Tibial nerve (tissue), 4 donors: ENCODE results near the gene SWAP70. TPM values are rescaled to one million over a fixed set of nuclear protein-coding genes. Genes with fewer than 3 reads are reported as not detected.
"Not testable (repeated sequence)": the region's sequence is repeated elsewhere in the genome, so short reads cannot be mapped to it uniquely, and the experiment has no call there.

Experiments
- DNase-seq, 2 donors: peaks; one replicate each; pipeline ENCODE4 v3.0.0-alpha.2; 2019; ENCODE audit warnings: low spot score in 2 of 2
- H3K27ac ChIP-seq, 4 donors: fragments of 200-600 bp; sonication (generic) in 3 of 4; one replicate each; pipeline ENCODE4 v1.5.1; 2017 to 2019; ENCODE audit warnings: mild to moderate bottlenecking in 1 of 4
- H3K27me3 ChIP-seq, 2 donors: fragments of 200-600 bp; sonication (generic) in 1 of 2; one replicate each; pipeline versions ENCODE4 v1.5.1 to v1.6.0; 2017 to 2019
- H3K36me3 ChIP-seq, 3 donors: fragments of 200-600 bp; sonication (generic); one replicate each; pipeline ENCODE4 v1.5.1; 2018 to 2019
- H3K4me1 ChIP-seq, 4 donors: fragments of 200-600 bp; sonication (generic) in 3 of 4; one replicate each; pipeline ENCODE4 v1.5.1; 2017 to 2019
- H3K4me3 ChIP-seq, 4 donors: fragments of 200-600 bp; sonication (generic) in 3 of 4; one replicate each; pipeline ENCODE4 v1.5.1; 2017 to 2019; ENCODE audit warnings: mild to moderate bottlenecking in 1 of 4, moderate library complexity in 1 of 4
- H3K9me3 ChIP-seq, 4 donors: fragments of 200-600 bp; sonication (generic) in 3 of 4; one replicate each; pipeline ENCODE4 v1.5.1; 2017 to 2019
- EP300 ChIP-seq, 2 donors: sonication (generic); formaldehyde crosslinking; IDR thresholded peaks; one replicate each; pipeline ENCODE4 v1.6.1; 2017; ENCODE audit warnings: antibody characterized with exemption in 2 of 2, mild to moderate bottlenecking in 1 of 2
- POLR2A ChIP-seq, 2 donors: fragments of 450-650 bp; IDR thresholded peaks; one replicate each; pipeline ENCODE4 v1.6.1; 2017; ENCODE audit warnings: antibody characterized with exemption in 2 of 2, mild to moderate bottlenecking in 2 of 2, moderate library complexity in 2 of 2
- WGBS, 2 donors: methylation state at CpG; one replicate each; pipeline ENCODE4 v1.1.5; 2018; 5-methylcytosine and 5-hydroxymethylcytosine counted together
- total RNA-seq, 4 donors: library from RNA; depleted of rRNA; stranded (reverse); fragments of >200 nt; gene quantifications; one replicate each; pipeline ENCODE4 v1.1.0, GENCODE V29; 2016
- TF ChIP-seq, protein P1 (sequence below), 5 experiments: fragments of 200-600 bp in 3 of 5; fragments of 450-650 bp in 2 of 5; sonication (generic) in 3 of 5; IDR thresholded peaks; one replicate each; pipeline ENCODE4 v1.5.1; 2016 to 2019; ENCODE audit warnings: antibody characterized with exemption in 5 of 5, mild to moderate bottlenecking in 3 of 5, moderate library complexity in 2 of 5

SWAP70 gene
- total RNA-seq, 4 donors from 2014 or later: 51.0 to 79.1 (median 66.9) TPM

DNA sequence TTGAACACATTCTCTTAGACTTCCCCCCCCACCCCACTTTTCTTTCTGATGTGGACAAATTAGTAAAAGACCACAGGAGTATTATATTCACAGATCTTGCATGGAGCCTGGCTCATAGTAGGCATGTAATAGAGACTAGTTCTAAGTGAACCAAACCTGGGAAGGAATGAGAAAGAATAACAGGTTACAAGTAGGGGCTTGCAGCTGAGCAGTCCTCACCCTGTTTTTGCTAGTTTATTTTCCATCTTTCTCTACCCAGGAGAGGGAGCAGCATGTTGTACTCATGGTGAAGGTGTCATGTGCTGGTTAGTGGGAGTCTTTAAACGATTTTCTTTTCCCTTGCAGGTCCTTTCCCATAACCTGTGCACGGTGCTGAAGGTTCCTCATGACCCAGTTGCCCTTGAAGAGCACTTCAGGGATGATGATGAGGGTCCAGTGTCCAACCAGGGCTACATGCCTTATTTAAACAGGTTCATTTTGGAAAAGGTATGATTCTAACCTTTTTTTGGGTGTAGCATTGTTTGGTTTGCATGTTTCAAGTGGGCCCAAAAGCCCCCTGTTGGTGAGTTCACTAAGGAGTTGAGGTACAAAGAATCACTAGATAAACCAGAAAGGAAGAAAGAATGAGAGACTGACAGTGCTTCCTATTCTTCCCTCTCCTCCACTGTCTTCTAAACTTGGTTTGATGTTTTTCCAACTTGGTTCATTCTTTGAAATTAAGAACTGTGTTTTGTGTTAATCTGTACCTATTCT, 30.1 kb downstream of the SWAP70 start:
- Histone ChIP-seq H3K27me3 (no peaks in the 10 kb centered on the region), H3K9me3 (no peaks in the 10 kb centered on the region), H3K4me3 (no peak overlapping the region), H3K27ac (peak overlapping the region in 3 of 4 donors; percentile 46 to 88 (median 87)), H3K4me1 (peaks cover 0 to 50% (median 27%) of the 10 kb centered on the region in 4 donors), H3K36me3 (peaks cover 0 to 22% (median 0%) of the 10 kb centered on the region in 3 donors)
- no peak for DNase-seq
- TF ChIP-seq, protein P1, sequence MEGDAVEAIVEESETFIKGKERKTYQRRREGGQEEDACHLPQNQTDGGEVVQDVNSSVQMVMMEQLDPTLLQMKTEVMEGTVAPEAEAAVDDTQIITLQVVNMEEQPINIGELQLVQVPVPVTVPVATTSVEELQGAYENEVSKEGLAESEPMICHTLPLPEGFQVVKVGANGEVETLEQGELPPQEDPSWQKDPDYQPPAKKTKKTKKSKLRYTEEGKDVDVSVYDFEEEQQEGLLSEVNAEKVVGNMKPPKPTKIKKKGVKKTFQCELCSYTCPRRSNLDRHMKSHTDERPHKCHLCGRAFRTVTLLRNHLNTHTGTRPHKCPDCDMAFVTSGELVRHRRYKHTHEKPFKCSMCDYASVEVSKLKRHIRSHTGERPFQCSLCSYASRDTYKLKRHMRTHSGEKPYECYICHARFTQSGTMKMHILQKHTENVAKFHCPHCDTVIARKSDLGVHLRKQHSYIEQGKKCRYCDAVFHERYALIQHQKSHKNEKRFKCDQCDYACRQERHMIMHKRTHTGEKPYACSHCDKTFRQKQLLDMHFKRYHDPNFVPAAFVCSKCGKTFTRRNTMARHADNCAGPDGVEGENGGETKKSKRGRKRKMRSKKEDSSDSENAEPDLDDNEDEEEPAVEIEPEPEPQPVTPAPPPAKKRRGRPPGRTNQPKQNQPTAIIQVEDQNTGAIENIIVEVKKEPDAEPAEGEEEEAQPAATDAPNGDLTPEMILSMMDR (IDR thresholded peaks at IDR 0.05): no peak
- TF ChIP-seq EP300 (IDR thresholded peaks at IDR 0.05): no peak
- TF ChIP-seq POLR2A (IDR thresholded peaks at IDR 0.05): no peak
- 65 to 73% methylated on average over 2 of the region's 2 CpGs for WGBS, 2 donors

GRCh38 chr11:9695228-9695627, 31.4 kb downstream of the SWAP70 start:
- DNase-seq, H3K9me3 ChIP-seq, H3K4me3 ChIP-seq, H3K27me3 ChIP-seq, H3K27ac ChIP-seq: not testable (repeated sequence)
- Histone ChIP-seq H3K4me1 (peaks cover 0 to 47% (median 16%) of the 10 kb centered on the region in 4 donors), H3K36me3 (peaks cover 0 to 22% (median 0%) of the 10 kb centered on the region in 3 donors)
- 95 to 97% methylated on average over 8 of the region's 8 CpGs for WGBS, 2 donors

GRCh38 chr11:9697766-9698165, 33.9 kb downstream of the SWAP70 start:
- Histone ChIP-seq H3K36me3 (peaks cover 0 to 22% (median 0%) of the 10 kb centered on the region in 3 donors), H3K27ac (no peak overlapping the region), H3K27me3 (no peaks in the 10 kb centered on the region), H3K4me1 (peaks cover 0 to 49% (median 24%) of the 10 kb centered on the region in 4 donors), H3K9me3 (no peaks in the 10 kb centered on the region), H3K4me3 (no peak overlapping the region)
- no peak for DNase-seq
- WGBS, 2 donors: 94% methylated on average over 4 of the region's 4 CpGs
- no peak for TF ChIP-seq POLR2A (IDR thresholded peaks at IDR 0.05)
- TF ChIP-seq EP300 (IDR thresholded peaks at IDR 0.05): no peak
- TF ChIP-seq, protein P1 (IDR thresholded peaks at IDR 0.05): no peak

DNA sequence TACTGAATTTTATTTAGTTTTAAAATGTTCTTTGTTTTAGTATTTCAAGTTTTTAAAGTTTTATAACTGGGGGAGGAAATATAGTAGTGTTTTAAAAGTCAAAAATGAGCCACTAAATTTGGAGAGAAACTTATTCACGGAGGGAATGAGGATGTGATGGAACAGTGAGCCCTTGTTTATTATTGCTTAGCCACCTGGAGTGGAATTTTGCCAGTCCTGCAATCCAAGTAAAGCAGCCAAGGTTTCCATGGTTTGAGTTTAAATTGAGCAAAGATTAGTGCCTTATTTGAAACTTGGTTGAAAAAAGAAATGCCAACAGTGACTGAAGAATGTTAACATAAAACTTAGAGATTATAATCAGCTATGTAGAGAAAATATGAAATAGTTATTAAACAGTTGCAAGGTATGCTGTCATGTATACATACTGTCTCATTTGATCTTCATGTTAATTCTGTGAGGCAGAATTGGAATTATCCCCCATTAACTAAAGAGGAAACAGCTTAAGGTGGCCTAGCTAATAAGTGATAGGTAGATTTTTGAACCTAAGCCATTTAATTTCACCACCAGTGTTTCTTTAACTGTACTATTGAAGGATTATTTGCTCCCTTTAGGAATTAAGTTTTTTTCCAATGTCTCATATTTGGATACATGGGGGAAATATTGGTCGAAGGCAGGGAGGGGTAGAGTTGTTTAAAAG, 36.4 kb downstream of the SWAP70 start:
- H3K4me1 ChIP-seq: peaks cover 0 to 56% (median 29%) of the 10 kb centered on the region in 4 donors
- H3K4me3 ChIP-seq: no peak overlapping the region
- TF ChIP-seq POLR2A (IDR thresholded peaks at IDR 0.05) (no peak), EP300 (IDR thresholded peaks at IDR 0.05) (peak in 1 of 2 donors; percentile 29)
- H3K9me3 ChIP-seq: no peaks in the 10 kb centered on the region
- no peaks in the 10 kb centered on the region for H3K27me3 ChIP-seq
- no peak for DNase-seq
- peaks cover 0 to 11% (median 0%) of the 10 kb centered on the region in 3 donors for H3K36me3 ChIP-seq
- peak overlapping the region; percentile 28 to 68 (median 51) for H3K27ac ChIP-seq
- WGBS, 2 donors: 42 to 43% methylated on average over 2 of the region's 2 CpGs

DNA sequence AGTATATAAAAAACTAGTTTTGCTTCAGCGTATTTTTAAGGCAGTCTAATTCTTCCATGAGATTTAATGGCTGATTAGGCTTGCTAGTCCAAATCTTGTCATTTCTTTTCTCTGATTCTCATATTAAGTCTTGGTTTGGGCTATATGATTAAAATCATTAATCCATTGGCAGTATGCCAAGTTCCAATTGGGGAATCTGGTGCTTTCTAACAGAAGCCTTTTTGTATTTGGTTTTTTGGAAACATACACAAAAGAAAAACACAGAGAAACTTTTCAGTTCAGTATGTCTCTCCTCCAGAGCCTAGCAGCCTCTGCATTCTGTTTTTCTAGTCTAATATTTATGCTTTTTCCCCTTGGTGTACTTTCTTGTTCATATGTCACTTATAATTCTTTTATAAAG, 37.9 kb downstream of the SWAP70 start:
- TF ChIP-seq POLR2A (IDR thresholded peaks at IDR 0.05) (no peak), EP300 (IDR thresholded peaks at IDR 0.05) (no peak)
- TF ChIP-seq, protein P1 (IDR thresholded peaks at IDR 0.05): no peak
- Histone ChIP-seq H3K27me3 (no peaks in the 10 kb centered on the region), H3K4me3 (no peak overlapping the region), H3K36me3 (no peaks in the 10 kb centered on the region), H3K4me1 (peaks cover 0 to 56% (median 29%) of the 10 kb centered on the region in 4 donors), H3K27ac (peak overlapping the region; percentile 43 to 68 (median 61)), H3K9me3 (no peaks in the 10 kb centered on the region)
- no peak for DNase-seq
- 35 to 69% methylated on average over 1 of the region's 1 CpG for WGBS, 2 donors

DNA sequence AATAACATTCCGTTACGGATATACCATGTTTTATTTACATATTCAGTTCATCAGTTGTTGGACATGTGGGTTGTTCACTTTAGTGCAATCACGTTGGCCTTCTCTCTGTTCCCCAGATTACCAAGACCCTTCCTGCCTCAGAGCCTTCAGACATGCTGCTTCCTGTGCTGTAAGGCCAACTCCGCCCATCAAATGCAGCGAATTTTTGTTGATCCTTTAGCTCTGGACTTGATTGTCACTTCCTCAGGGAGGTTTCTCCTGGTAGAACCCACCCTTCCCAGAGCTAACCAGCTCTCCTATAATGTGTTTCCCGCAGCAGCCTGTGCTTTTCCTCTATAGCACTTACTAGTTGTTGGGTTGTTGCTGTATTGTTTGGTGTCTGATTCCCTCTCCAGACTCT, 39.4 kb downstream of the SWAP70 start:
- WGBS, 2 donors: 66 to 78% methylated on average over 6 of the region's 6 CpGs
- TF ChIP-seq, protein P1 (IDR thresholded peaks at IDR 0.05): no peak
- no peak for TF ChIP-seq EP300 (IDR thresholded peaks at IDR 0.05)
- TF ChIP-seq POLR2A (IDR thresholded peaks at IDR 0.05): no peak
- H3K27me3 ChIP-seq: no peaks in the 10 kb centered on the region
- H3K36me3 ChIP-seq: no peaks in the 10 kb centered on the region
- no peaks in the 10 kb centered on the region for H3K9me3 ChIP-seq
- no peak overlapping the region for H3K4me3 ChIP-seq
- DNase-seq: no peak
- peak overlapping the region in 2 of 4 donors; percentile 29 to 67 for H3K27ac ChIP-seq
- H3K4me1 ChIP-seq: peaks cover 0 to 58% (median 31%) of the 10 kb centered on the region in 4 donors
